ENCODE measurements around the gene FBXL15.

DNA sequence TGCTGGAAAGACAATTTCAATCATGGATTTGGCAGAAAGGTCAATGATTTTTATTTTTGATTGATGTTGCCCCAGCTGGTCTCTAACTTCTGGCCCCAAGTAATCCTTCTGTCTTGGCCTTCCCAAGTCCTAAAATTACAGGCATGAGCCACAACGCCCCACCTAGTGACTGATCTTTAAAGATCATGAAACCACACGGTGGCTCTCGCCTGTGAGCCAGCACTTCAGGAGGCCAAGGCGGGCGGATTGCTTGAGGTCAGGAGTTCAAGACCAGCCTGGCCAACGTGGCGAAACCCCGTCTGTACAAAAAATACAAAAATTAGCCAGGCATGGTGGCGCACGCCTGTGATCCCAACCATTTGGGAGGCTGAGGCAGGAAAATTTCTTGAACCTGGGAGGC lies 43.3 kb downstream of the FBXL15 start:
- TF ChIP-seq, protein P1, sequence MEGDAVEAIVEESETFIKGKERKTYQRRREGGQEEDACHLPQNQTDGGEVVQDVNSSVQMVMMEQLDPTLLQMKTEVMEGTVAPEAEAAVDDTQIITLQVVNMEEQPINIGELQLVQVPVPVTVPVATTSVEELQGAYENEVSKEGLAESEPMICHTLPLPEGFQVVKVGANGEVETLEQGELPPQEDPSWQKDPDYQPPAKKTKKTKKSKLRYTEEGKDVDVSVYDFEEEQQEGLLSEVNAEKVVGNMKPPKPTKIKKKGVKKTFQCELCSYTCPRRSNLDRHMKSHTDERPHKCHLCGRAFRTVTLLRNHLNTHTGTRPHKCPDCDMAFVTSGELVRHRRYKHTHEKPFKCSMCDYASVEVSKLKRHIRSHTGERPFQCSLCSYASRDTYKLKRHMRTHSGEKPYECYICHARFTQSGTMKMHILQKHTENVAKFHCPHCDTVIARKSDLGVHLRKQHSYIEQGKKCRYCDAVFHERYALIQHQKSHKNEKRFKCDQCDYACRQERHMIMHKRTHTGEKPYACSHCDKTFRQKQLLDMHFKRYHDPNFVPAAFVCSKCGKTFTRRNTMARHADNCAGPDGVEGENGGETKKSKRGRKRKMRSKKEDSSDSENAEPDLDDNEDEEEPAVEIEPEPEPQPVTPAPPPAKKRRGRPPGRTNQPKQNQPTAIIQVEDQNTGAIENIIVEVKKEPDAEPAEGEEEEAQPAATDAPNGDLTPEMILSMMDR (IDR thresholded peaks at IDR 0.05 in 4 of 5, conservative IDR thresholded peaks at IDR 0.05 in 1 of 5), result no peak
- no peak for TF ChIP-seq POLR2A (IDR thresholded peaks at IDR 0.05)
